Dendritic cell treated with granulocyte-macrophage colony-stimulating factor and Interleukin-4, amounts not matched to agents 40 ng/mL and 50 ng/mL, for 4 days (primary cell): Measurements from ENCODE around the gene UBA3.

Experiments used
- H3K27ac Mint-ChIP-seq: one replicate; pipeline ENCODE4 v1.8.0; 2022; ENCODE audit warnings: mild to moderate bottlenecking, mixed read lengths
- H3K27me3 Mint-ChIP-seq: one replicate; pipeline ENCODE4 v1.8.0; 2022; ENCODE audit warnings: mild to moderate bottlenecking, mixed read lengths
- H3K36me3 Mint-ChIP-seq: one replicate; pipeline ENCODE4 v1.8.0; 2022; ENCODE audit warnings: low read depth, mixed read lengths
- H3K4me1 Mint-ChIP-seq: one replicate; pipeline ENCODE4 v1.8.0; 2022; ENCODE audit warnings: low read depth, mixed read lengths
- H3K4me3 Mint-ChIP-seq: one replicate; pipeline ENCODE4 v1.8.0; 2022; ENCODE audit warnings: mild to moderate bottlenecking, moderate library complexity, mixed read lengths
- H3K9me3 Mint-ChIP-seq: one replicate; pipeline ENCODE4 v1.8.0; 2022; ENCODE audit warnings: mixed read lengths
- intact Hi-C: fragments of 100-400 bp; cut with micrococcal nuclease; formaldehyde crosslinking; loops from one replicate; pipeline ENCODE4 v1.15.0; 2022

UBA3 gene

GRCh38 chr3:69008980-69009379, 71.2 kb downstream of the UBA3 start:
- intact Hi-C loops: no loop called here
- no peak overlapping the region for H3K27ac Mint-ChIP-seq

DNA sequence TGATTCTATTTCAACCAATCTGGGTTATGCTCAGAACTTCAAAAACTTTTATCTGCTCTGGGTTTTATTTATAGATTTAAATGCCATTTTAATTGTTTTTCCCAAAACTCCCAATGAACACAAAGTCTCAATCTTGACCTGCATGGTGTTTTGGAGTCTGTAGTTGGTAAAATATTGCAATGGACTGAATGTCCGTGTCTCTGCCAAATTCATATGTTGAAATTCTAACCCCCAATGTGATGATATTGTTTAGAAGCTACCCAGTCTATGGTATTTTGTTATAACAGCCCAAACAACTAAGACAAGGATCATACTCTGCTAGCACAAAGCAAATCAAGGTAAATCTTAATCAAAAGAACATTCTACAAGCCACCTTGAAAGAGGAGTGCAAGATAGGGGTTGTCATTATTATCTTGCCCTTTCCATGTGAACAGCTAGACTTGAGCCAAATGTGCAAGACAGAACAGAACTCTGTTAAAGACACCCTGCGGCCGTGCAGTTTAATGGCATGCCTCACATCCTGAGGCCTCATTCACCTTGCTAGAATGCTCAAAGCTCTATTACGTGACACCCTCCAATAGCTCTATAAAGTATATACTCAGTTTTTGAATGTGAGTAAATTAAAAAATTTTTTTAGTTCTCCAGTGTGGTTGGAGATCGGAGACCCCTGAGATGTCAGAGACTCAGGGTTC, 74.2 kb downstream of the UBA3 start:
- Mint-ChIP-seq H3K36me3 (peaks cover 78% of the 10 kb centered on the region), H3K27me3 (no peaks in the 10 kb centered on the region), H3K9me3 (no peaks in the 10 kb centered on the region), H3K27ac (no peak overlapping the region), H3K4me1 (peaks cover 5% of the 10 kb centered on the region), H3K4me3 (no peak overlapping the region)
- intact Hi-C loops: no loop called here

More at GRCh38 chr3:69008980-69009379, 71.2 kb downstream of the UBA3 start:
- Mint-ChIP-seq H3K9me3 (no peaks in the 10 kb centered on the region), H3K4me3 (no peak overlapping the region), H3K4me1 (peaks cover 17% of the 10 kb centered on the region), H3K36me3 (peaks cover 65% of the 10 kb centered on the region), H3K27me3 (no peaks in the 10 kb centered on the region)

GRCh38 chr3:69005071-69005790, 74.9 kb downstream of the UBA3 start:
- Mint-ChIP-seq H3K27ac (no peak overlapping the region), H3K27me3 (no peaks in the 10 kb centered on the region), H3K4me3 (no peak overlapping the region), H3K4me1 (no peaks in the 10 kb centered on the region), H3K9me3 (no peaks in the 10 kb centered on the region), H3K36me3 (peaks cover 75% of the 10 kb centered on the region)
- intact Hi-C loops: no loop called here
